ENCODE data around the gene RPS8. TPM values are rescaled to one million over a fixed set of nuclear protein-coding genes. Genes with fewer than 3 reads are reported as not detected.
"Not testable (repeated sequence)": the region's sequence is repeated elsewhere in the genome, so short reads cannot be mapped to it uniquely, and the experiment has no call there.

The RPS8 gene
- 1,000 to 10,000 TPM; 1,080 to 1,461 TPM for total RNA-seq

- DNase-seq (ENCODE audit: low spot score) = peak; percentile 96
- Histone ChIP-seq H3K4me1 (peaks cover 0 to 33% of the 10 kb centered on the region in 2 donors), H3K27me3 (no peaks in the 10 kb centered on the region), H3K4me3 (peak within 1 kb of the TSS; percentile 73 to 93), H3K36me3 (peaks cover 35% of the 10 kb centered on the region), H3K9me3 (no peaks in the 10 kb centered on the region), H3K27ac (peak within 1 kb of the TSS; percentile 94 to 98)
- TF ChIP-seq CTCF (IDR thresholded peaks at IDR 0.05) = no peak
Measured at GRCh38 chr1:44775078-44775929, at the start of gene RPS8. Gene RPS8 (plus strand): TSS chr1:44775540. CDS start chr1:44775597, 57 bp downstream.

GRCh38 chr1:44730741-44731512 lies 44.4 kb upstream of the RPS8 start, which contains the start of gene RNU5D-1:
Gene RNU5D-1 (minus strand): TSS chr1:44731170.
- Histone ChIP-seq H3K9me3 (no peaks in the 10 kb centered on the region), H3K27ac (peak within 1 kb of the TSS; percentile 84 to 89), H3K27me3 (no peaks in the 10 kb centered on the region), H3K4me3 (peak within 1 kb of the TSS; percentile 7 to 25), H3K36me3 (no peaks in the 10 kb centered on the region), H3K4me1 (peaks cover 0 to 14% of the 10 kb centered on the region in 2 donors)
- TF ChIP-seq CTCF (IDR thresholded peaks at IDR 0.05) = peak; percentile 73 to 79
- peak; percentile 98 for DNase-seq (ENCODE audit: low spot score)

GRCh38 chr1:44733365-44733764 lies 42.0 kb upstream of the RPS8 start:
- no peaks in the 10 kb centered on the region for H3K9me3 ChIP-seq
- peaks cover 0 to 14% of the 10 kb centered on the region in 2 donors for H3K4me1 ChIP-seq
- DNase-seq (ENCODE audit: low spot score) = no peak
- peak overlapping the region; percentile 51 to 75 for H3K27ac ChIP-seq
- no peak for TF ChIP-seq CTCF (IDR thresholded peaks at IDR 0.05)
- no peaks in the 10 kb centered on the region for H3K36me3 ChIP-seq
- H3K4me3 ChIP-seq = no peak overlapping the region
- no peaks in the 10 kb centered on the region for H3K27me3 ChIP-seq

- Histone ChIP-seq H3K36me3 (no peaks in the 10 kb centered on the region), H3K4me1 (peaks cover 0 to 14% of the 10 kb centered on the region in 2 donors), H3K27me3 (no peaks in the 10 kb centered on the region), H3K4me3 (no peak overlapping the region), H3K27ac (peak overlapping the region; percentile 51 to 75), H3K9me3 (no peaks in the 10 kb centered on the region)
- no peak for TF ChIP-seq CTCF (IDR thresholded peaks at IDR 0.05)
- DNase-seq (ENCODE audit: low spot score) = no peak
Measured at GRCh38 chr1:44733784-44734183, 41.6 kb upstream of the RPS8 start.

- no peak overlapping the region for H3K4me3 ChIP-seq
- no peaks in the 10 kb centered on the region for H3K27me3 ChIP-seq
- H3K36me3 ChIP-seq = no peaks in the 10 kb centered on the region
- no peaks in the 10 kb centered on the region for H3K9me3 ChIP-seq
- H3K4me1 ChIP-seq = peaks cover 0 to 17% of the 10 kb centered on the region in 2 donors
- DNase-seq (ENCODE audit: low spot score) = no peak
- TF ChIP-seq CTCF (IDR thresholded peaks at IDR 0.05) = no peak
- H3K27ac ChIP-seq = no peak overlapping the region
Measured at GRCh38 chr1:44735992-44736391, 39.3 kb upstream of the RPS8 start.

GRCh38 chr1:44738953-44739306 lies 36.4 kb upstream of the RPS8 start:
- peak overlapping the region; percentile 49 to 58 for H3K4me3 ChIP-seq
- not testable (repeated sequence) for H3K4me1 ChIP-seq; H3K36me3 ChIP-seq; H3K9me3 ChIP-seq; H3K27me3 ChIP-seq; DNase-seq (ENCODE audit: low spot score)
- peak overlapping the region; percentile 87 to 88 for H3K27ac ChIP-seq

Measured in right atrium auricular region (tissue), 2 donors.